Spleen (tissue), 11 donors: ENCODE results near the gene SAV1. TPM values are rescaled to one million over a fixed set of nuclear protein-coding genes. Genes with fewer than 3 reads are reported as not detected.

Experiments used
- DNase-seq: peaks from one replicate; pipeline ENCODE4 v3.0.0-alpha.2; 2020
- H3K27ac ChIP-seq, 8 donors: fragments of 200-600 bp; sonication (generic) in 7 of 8; 1 replicate in 4 of 8; 2 replicates in 4 of 8; pipeline versions ENCODE4 v1.5.0 to v1.8.0; 2016 to 2021; ENCODE audit warnings: inconsistent platforms in 4 of 8, mild to moderate bottlenecking in 4 of 8, moderate library complexity in 1 of 8
- H3K27me3 ChIP-seq, 7 donors: fragments of 200-600 bp; sonication (generic) in 6 of 7; replicated peaks in 1 of 7; 1 replicate in 4 of 7; 2 replicates in 3 of 7; pipeline versions ENCODE4 v1.5.0 to v1.8.0; 2016 to 2021; ENCODE audit warnings: inconsistent platforms in 3 of 7, mild to moderate bottlenecking in 1 of 7
- H3K36me3 ChIP-seq, 6 donors: fragments of 200-600 bp; sonication (generic) in 5 of 6; 1 replicate in 4 of 6; 2 replicates in 2 of 6; pipeline versions ENCODE4 v1.5.0 to v1.8.0; 2016 to 2021; ENCODE audit warnings: inconsistent platforms in 2 of 6
- H3K4me1 ChIP-seq, 6 donors: fragments of 200-600 bp; sonication (generic) in 5 of 6; 1 replicate in 3 of 6; 2 replicates in 3 of 6; pipeline versions ENCODE4 v1.5.0 to v1.8.0; 2016 to 2021; ENCODE audit warnings: inconsistent platforms in 3 of 6
- H3K4me3 ChIP-seq, 8 donors: fragments of 200-600 bp; sonication (generic) in 7 of 8; 1 replicate in 4 of 8; 2 replicates in 4 of 8; pipeline versions ENCODE4 v1.5.0 to v1.8.0; 2016 to 2021; ENCODE audit warnings: inconsistent platforms in 4 of 8, mild to moderate bottlenecking in 4 of 8, moderate library complexity in 2 of 8
- H3K9me3 ChIP-seq, 8 donors: fragments of 200-600 bp; sonication (generic) in 7 of 8; 1 replicate in 4 of 8; 2 replicates in 4 of 8; pipeline versions ENCODE4 v1.5.0 to v1.8.0; 2016 to 2021; ENCODE audit warnings: inconsistent platforms in 4 of 8
- CTCF ChIP-seq, 11 experiments: fragments of 200-600 bp in 7 of 11; fragments of 450-650 bp in 4 of 11; sonication (generic) in 4 of 11; IDR thresholded peaks in 8 of 11; conservative IDR thresholded peaks in 3 of 11; 1 replicate in 7 of 11; 2 replicates in 4 of 11; pipeline versions ENCODE4 v1.4.0 to v1.8.0; 2016 to 2021; ENCODE audit warnings: antibody characterized with exemption in 11 of 11, inconsistent platforms in 4 of 11, mild to moderate bottlenecking in 1 of 11
- POLR2A ChIP-seq, 3 donors: fragments of 450-650 bp; IDR thresholded peaks; one replicate each; pipeline ENCODE4 v1.5.1; 2017; ENCODE audit warnings: antibody characterized with exemption in 3 of 3, mild to moderate bottlenecking in 1 of 3
- POLR2AphosphoS5 ChIP-seq, 3 donors: sonication (generic); formaldehyde crosslinking; IDR thresholded peaks; one replicate each; pipeline ENCODE4 v1.5.1; 2017; ENCODE audit warnings: antibody characterized with exemption in 3 of 3
- WGBS, 5 donors: extraction: QIAGEN DNeasy Blood & Tissue Kit in 3 of 5; methylation state at CpG; one replicate each; pipeline versions ENCODE4 v1.1.5 to v1.1.7; 2013 to 2018; 5-methylcytosine and 5-hydroxymethylcytosine counted together
- intact Hi-C: fragments of 100-400 bp; cut with DNase I; formaldehyde crosslinking; loops from one replicate; pipeline ENCODE4 v1.15.0; 2023; ENCODE audit warnings: low total_unique reads
- polyA plus RNA-seq, 3 donors: library from polyadenylated mRNA; stranded (reverse); fragments of 200-250 nt; gene quantifications; one replicate each; pipeline ENCODE4 v1.2.1, GENCODE V29; 2013
- total RNA-seq, 7 donors: library from RNA; depleted of rRNA in 3 of 7; stranded (reverse); fragments of >200 nt in 3 of 7; fragmentation: NEBNext Ultra II Directional in 4 of 7; extraction: Animal tissue kit (Norgen Biotek cat#: 25700) in 4 of 7; gene quantifications; one replicate each; pipeline versions ENCODE4 v1.1.0 to v1.2.1, GENCODE V29; 2016 to 2021
- donor health status: healthy with polysubstance abuse.
- donor health status: DM: no; HTN: no; CAD: no; lungs with moderate emphysema.
- donor health status: DM: no; HTN: no; CAD: no.
- donor health status: Bipolar disorder and iron deficiency.
- donor health status: healthy.
- donor health status: DM: no; HTN: no; CAD: no.
- donor health status: DM: yes; HTN: yes; CAD: no.

Gene SAV1
- total and polyA plus RNA-seq, 10 donors = 18.7 to 44.9 (median 30.4) TPM

- Histone ChIP-seq H3K9me3 (no peaks in the 10 kb centered on the region), H3K4me3 (no peak overlapping the region), H3K27ac (peak overlapping the region in 1 of 8 donors; percentile 42), H3K36me3 (peaks cover 0 to 15% (median under 1%) of the 10 kb centered on the region in 6 donors), H3K4me1 (peaks cover 0 to 76% (median 16%) of the 10 kb centered on the region in 6 donors), H3K27me3 (no peaks in the 10 kb centered on the region)
- TF ChIP-seq POLR2AphosphoS5 (IDR thresholded peaks at IDR 0.05) (no peak), POLR2A (IDR thresholded peaks at IDR 0.05) (no peak), CTCF (IDR thresholded peaks at IDR 0.05 in 8 of 11, conservative IDR thresholded peaks at IDR 0.05 in 3 of 11) (no peak)
- intact Hi-C loops = no loop called here
- DNase-seq = no peak
Measured at GRCh38 chr14:50649691-50650090, 18.4 kb downstream of the SAV1 start.

GRCh38 chr14:50647753-50648152 lies 20.4 kb downstream of the SAV1 start:
- Histone ChIP-seq H3K4me3 (peak overlapping the region in 1 of 8 donors; percentile 23), H3K27ac (peak overlapping the region in 1 of 8 donors; percentile 45), H3K9me3 (no peaks in the 10 kb centered on the region), H3K36me3 (peaks cover 0 to 31% (median 7%) of the 10 kb centered on the region in 6 donors), H3K27me3 (no peaks in the 10 kb centered on the region), H3K4me1 (peaks cover 0 to 58% (median 15%) of the 10 kb centered on the region in 6 donors)
- DNase-seq = no peak
- intact Hi-C loops = no loop called here
- no peak for TF ChIP-seq POLR2A (IDR thresholded peaks at IDR 0.05)
- no peak for TF ChIP-seq POLR2AphosphoS5 (IDR thresholded peaks at IDR 0.05)
- no peak for TF ChIP-seq CTCF (IDR thresholded peaks at IDR 0.05 in 8 of 11, conservative IDR thresholded peaks at IDR 0.05 in 3 of 11)

GRCh38 chr14:50647282-50647681 lies 20.8 kb downstream of the SAV1 start:
- no peaks in the 10 kb centered on the region for H3K27me3 ChIP-seq
- peak overlapping the region in 3 of 8 donors; percentile 11 to 45 (median 21) for H3K27ac ChIP-seq
- TF ChIP-seq POLR2A (IDR thresholded peaks at IDR 0.05) (no peak), CTCF (IDR thresholded peaks at IDR 0.05 in 8 of 11, conservative IDR thresholded peaks at IDR 0.05 in 3 of 11) (no peak), POLR2AphosphoS5 (IDR thresholded peaks at IDR 0.05) (peak in 1 of 3 donors; percentile 41)
- H3K9me3 ChIP-seq = no peaks in the 10 kb centered on the region
- peak overlapping the region in 1 of 8 donors; percentile 23 for H3K4me3 ChIP-seq
- intact Hi-C loops = no loop called here
- H3K36me3 ChIP-seq = peaks cover 0 to 31% (median 8%) of the 10 kb centered on the region in 6 donors
- no peak for DNase-seq
- 69 to 82% (median 72%) methylated on average over 6 of the region's 6 CpGs for WGBS, 5 donors
- H3K4me1 ChIP-seq = peaks cover 0 to 53% (median 15%) of the 10 kb centered on the region in 6 donors

- Histone ChIP-seq H3K4me3 (no peak overlapping the region), H3K27ac (no peak overlapping the region), H3K36me3 (peaks cover 0 to 80% (median 11%) of the 10 kb centered on the region in 6 donors), H3K9me3 (no peaks in the 10 kb centered on the region), H3K27me3 (no peaks in the 10 kb centered on the region), H3K4me1 (no peaks in the 10 kb centered on the region)
- intact Hi-C loops = no loop called here
- DNase-seq = no peak
- 90 to 97% (median 95%) methylated on average over 2 of the region's 2 CpGs for WGBS, 5 donors
- TF ChIP-seq POLR2AphosphoS5 (IDR thresholded peaks at IDR 0.05) = no peak
- TF ChIP-seq CTCF (IDR thresholded peaks at IDR 0.05 in 8 of 11, conservative IDR thresholded peaks at IDR 0.05 in 3 of 11) = no peak
- TF ChIP-seq POLR2A (IDR thresholded peaks at IDR 0.05) = no peak
Measured at GRCh38 chr14:50635141-50635540, 33.0 kb downstream of the SAV1 start.
